HG02588 (cell line): ENCODE measurements around the gene NLRP1.

Experiments
- ATAC-seq: cut with Tn5 transposase; IDR thresholded peaks from one replicate; pipeline ENCODE4 v1.9.1; 2021; ENCODE audit warnings: mild to moderate bottlenecking, moderate library complexity; ENCODE audit not compliant: unreplicated experiment

NLRP1 gene

DNA sequence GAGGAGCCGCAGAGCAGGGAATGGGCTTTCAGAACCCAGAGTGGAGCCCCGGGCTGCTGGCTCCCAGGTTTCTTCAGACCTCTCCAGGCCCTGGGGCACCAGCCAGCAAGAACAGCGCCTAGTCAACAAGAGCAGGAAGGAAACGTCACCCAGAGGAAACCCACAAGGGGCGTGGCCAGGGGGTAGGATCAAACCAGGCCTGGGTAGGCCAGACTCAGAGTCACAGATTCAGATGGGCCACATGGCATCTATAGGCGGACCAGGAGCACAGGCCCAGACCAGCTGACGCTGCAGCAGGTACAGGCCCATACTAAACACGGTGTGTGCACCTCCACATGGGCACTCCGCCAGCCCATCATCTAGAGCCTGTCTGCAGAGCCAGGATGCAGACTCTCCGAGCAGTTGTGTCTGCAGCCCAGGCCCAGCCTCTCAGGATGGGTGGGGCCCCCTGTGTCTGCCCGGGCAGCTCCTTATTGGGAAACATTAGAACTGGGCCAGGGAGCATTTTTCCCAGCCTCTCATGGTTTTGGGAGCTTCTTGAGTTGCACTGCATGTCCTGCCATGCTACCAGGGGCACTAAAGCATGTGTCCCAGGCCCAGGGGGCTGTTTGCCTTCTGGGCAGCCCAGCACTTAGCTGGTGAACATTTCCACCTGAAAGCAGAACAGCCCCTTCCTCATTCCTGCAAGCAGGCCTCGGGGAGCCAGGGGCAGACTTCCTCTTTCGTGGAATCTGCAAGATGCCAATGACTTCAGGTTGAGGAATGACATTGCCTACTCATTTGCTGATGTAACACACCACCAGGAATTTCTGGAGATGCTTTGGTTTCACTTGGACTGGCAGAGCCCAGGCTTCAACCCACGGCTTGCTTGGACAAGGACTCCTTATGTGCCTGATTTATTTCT is at the start of gene NLRP1:
TSS of gene NLRP1 (minus strand) at position 127 of the 904 bp plus-strand sequence. CDS start 552 bp downstream, outside the sequence.
- peak; percentile 94 for ATAC-seq

DNA sequence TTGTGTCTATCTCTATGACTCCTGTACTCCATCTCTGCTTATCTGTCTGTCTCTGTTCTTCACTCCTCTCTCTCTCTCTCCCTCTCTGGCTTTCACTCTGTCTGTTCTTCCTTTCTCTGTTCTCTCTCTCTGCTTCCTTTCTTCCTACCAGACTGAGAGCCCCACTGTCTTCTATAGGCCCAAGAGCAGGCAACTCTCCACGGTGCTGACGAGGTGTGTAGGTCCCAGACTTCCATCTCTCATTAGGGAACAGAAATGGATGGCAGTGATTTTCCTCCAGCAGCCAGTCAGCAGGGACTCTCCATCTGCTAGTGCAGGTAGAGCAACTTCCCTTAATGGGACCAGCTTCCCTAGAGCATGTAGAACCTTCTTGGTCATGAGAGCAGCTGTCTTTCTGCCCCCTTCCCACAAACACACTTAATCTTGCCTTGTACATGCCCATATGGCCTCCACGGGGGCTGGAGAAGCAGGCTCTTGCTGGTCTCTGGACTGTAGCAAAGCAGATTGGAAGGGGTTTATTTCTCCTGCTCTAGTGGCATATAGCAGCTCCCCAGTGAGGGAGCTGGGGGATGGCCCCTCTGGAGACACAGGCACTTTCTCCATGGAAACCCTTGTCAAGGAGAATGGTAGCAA is 47.8 kb upstream of the NLRP1 start:
- ATAC-seq: no peak

DNA sequence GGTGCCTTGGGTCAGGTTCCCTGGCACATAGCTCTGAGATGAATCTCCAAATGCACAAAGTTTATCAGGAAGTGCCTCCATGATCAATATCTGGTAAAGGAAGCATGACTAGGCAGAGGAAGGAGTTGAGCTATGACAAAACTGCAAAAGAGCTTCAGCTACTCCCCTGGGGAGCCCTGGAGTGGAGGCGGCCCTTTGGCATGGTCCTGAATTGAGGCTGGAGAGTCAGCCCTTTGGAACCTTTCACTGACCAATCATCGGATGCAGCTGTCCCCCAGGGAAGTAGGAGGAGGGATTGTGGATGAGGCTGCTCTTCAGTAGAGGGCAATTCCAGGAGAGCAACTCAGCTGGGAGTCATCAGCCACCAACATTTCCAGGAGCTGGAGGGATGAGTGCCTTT is 46.1 kb upstream of the NLRP1 start:
- ATAC-seq: no peak

DNA sequence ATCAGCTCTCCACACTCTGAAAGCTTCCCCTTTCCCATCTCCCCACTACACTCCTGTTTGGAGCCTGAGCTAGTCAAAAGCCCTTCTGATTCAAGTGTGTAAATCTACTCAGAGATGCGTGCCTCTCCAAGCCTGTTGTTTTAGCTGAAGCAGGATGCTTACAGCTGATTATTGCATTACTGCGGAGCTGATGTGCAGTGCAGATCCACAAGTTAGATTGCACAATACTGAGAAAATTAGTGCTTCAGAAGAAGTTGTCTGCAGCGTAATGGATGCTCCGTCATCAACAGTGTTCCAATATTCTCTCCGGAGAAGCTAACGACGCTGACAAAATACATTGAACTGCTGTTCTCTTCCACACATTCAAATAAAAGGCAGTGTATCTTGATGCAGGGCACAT is 44.8 kb upstream of the NLRP1 start:
- no peak for ATAC-seq

DNA sequence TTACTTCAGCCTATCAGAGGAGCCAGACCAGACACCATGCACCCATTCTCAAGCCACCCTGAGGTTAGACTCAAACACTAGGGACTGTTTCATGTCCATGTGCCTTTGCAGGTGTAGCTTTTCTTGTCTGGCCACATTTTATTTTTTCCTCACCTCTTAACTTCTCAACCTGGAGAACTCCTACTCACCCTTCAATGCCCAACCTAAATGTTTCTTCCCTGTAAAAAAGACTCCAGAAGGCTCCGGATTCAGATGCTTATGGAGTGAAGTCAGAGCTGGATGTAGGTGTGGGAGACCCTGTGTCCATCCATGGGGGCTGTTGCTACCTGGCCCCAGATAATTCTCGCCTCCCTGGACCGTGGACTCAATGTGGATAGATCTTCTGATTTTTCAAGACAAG is 44.0 kb upstream of the NLRP1 start:
- no peak for ATAC-seq

DNA sequence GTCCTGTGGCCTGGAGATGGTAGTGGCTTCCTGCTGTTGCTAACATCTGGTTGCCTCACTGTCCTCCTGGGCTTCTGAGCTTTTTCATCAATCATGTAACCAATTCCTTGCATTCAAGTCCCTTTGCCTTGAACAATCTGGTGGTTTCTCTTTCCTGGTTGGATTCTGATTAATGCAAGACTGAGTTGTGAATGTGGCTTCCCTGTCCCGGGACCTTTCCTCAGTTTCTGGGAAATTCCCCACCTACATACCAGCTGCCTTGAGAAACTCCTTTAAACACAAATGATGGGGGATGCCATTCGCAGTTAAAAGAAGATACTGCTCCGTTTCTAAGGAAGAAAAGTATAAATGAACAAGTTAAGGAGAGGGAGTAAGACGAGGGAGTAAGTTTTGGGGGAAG is 39.9 kb upstream of the NLRP1 start:
- no peak for ATAC-seq

DNA sequence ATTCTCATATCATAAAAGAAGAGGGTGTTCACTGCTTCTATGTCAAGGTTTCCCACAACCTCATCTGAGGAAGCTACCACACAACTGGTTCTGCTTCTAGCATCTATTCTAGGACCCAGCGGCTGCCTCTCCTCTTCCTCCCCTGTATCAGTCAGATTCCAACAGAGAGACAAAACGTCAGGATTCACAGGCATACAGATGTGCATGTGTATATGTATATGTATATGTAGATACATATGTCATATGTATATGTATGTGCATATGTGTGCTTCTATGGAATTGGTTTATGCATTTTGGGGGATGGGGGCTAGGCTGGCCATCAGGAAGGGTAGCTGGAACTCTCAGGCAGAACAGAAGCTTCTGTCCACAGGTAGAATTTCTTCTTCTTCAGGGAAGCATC is 37.4 kb upstream of the NLRP1 start:
- ATAC-seq: no peak

DNA sequence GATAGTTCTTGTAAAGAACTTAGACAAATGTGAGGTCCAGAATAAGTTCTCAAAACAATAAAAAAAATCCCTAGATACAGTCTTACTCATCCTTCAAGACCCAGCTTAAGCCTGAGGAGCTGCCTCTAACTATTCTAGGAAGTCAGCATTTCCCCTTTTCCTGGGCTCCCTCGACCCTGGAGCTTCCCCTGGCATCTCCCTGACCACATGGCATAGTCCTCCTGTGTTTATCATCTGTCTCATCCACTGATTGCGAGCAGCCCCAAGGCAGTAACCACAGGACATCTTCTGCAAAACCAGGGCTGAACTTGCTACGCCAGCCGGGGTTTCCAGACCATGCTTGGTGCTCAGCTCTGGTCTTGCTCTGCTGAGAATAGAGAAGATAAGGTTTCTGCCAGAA is 36.7 kb upstream of the NLRP1 start:
- ATAC-seq: no peak

DNA sequence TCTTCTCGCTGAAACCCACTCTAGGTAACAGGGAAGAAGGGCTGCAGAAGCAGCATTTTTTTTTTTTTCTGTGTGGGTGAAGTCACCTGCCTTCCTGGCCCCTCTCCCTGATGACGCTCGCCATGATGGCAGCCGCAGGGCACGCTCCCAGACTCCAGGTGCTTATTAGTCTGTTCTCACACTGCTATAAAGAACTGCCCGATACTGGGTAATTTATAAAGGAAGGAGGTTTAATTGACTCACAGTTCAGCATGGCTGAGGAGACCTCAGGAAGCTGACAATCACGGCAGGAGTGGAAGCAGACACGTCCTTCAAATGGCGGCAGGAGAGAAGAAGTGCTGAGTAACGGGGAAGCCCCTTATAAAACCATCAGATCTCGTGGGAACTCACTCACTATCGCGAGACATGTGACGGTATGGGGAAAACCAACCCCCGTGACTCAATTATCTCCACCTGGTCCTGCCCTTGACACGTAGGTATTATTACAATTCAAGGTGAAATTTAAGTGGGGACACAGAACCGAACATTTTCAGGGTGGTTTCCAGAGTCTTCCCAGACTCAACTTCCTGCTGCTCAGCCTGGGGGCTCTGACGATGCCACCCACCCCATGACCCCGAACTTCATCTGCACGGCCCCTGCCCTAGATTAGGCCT is 34.9 kb upstream of the NLRP1 start:
- ATAC-seq: no peak

DNA sequence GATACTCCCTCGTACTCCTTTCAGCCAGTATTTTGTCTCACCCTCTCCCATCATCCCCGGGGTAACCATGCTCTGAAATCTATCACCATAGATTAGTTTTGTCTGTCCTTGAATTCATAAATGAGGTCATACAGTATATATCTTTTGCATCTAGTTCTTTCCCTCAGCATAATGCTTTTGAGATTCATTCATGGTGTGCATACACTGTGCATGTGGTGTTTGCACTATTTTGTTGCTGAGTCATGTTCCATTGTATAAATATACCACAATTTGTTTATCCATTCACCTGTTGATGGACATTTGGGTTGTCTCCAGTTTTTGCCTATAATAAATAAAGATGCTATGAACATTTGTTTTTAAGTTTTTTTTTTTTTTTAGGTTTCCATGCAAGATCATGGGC is 34.2 kb upstream of the NLRP1 start:
- ATAC-seq: no peak

DNA sequence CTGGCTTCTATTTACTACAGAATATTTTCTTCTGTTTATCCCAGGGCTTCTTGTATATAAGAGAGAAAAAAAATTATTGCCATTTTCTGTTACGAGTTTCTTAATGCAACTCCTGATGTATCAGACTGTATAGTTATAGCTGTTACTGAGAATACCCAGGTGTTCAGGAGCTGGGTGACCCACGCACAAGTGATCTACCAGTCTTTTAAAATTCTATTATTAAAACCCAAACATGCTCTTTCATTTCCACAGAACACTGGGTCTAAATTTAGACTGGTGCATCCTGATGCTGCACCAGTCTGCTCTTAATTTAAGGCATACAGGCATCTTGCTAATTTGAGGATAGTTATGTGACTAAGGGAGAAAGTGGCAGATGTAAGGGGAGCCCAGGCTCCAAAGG is 31.2 kb upstream of the NLRP1 start:
- ATAC-seq: no peak

DNA sequence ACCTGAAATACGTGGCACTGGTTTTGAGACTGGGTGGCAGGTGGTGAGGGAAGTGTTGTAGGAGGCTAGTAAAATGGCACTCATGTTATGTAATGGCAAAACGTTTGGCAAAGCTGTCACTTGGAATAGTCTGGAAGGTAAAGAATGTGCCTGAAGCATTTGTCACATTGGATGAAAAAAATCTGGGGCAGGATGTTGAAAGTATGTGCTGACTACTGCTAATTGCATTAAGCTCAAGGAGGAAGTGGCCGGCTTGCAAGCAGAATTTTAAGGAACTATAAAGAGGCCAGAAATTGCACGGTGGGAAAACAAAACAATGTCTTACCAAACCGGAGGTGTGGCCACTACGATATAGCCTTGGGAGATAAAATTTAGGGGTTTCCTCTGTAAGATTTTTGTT is 26.6 kb upstream of the NLRP1 start:
- ATAC-seq: no peak

DNA sequence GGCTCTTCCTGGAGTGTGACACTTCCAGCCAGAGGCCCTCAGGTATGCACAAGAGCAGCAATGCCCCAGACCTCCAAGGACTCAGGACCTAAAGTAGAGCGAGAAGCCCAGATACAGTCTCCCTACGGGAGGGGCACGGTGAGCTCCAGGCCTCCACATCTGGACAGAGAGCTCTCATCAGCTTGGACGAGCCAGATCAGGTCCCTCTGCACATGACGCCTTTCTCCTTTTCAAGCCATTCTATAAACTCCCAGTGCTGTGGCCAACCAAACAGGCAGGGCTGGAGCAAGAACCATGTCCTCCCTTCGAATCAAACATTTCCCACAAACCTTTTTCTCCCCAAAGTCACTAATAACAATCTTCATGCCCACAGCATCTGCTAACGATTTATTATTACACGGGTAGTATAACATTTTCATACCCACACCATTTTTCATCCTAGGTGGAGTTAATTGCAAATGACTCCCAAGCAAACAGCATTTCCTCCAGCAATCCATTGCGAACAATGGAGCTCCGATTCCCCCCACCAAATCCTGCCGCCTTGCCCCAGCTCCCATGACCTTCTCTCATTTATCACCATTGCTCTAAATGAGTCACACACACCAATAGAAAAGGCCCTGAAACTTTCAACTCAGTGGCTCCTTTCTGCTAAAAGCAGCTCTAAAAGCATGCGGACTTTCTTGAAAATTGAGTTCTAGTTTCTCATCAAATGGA is 24.2 kb upstream of the NLRP1 start:
- ATAC-seq: no peak

DNA sequence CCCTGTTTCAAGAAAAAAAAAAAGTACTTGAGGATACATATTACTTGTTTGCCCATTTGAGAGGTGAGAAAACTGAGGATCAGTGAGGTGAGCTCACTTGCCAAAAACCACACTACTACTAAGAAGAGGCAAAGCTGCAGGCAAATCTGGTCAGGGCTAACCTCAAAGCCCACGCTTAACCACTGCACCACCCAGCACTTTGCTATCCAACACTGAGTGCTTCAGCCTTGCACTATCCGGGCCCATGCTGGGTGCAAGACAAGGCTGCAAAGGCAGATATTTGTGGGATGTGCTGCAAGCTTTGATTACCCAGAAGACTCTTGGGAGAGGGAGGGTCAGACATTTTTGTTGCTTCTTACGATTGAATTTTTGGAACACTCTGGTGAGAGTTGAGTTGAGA is 23.6 kb upstream of the NLRP1 start:
- no peak for ATAC-seq

DNA sequence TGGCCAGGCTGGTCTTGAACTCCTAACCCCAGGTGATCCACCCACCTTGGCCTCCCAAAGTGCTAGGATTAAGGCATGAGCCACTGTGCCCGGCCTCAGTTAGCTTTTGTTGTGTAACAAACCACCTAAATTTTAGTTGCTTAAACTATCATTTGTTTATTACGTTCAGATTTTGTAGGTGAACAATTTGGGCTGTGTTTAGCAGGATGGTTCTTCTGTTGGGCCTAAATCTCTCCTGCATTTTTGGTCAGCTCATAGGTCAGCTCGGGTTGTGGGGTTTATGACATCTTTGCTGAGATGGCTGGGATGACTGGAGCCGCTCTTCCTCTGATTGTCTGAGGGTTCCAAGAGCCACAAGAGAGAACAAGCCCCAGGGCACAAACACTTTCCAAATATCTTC is 21.1 kb upstream of the NLRP1 start:
- ATAC-seq: no peak

DNA sequence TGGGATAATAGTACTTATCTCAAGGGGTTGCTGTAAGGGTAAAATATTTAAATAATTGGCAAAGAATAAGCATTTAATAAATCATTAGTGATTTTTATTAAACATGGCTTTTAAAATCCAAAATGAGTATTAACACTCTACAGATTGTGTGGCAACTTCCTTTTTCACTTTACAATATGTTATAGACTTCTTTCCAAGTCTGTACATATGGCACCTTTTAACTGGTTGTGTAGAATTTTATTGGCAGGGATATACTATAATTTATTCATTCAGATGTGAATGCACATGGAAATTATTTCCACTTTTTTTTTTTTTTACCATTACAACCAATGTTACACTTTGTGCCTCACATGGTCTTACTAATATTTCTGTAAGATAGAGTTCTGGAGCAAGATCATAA is 15.7 kb upstream of the NLRP1 start:
- ATAC-seq: no peak

DNA sequence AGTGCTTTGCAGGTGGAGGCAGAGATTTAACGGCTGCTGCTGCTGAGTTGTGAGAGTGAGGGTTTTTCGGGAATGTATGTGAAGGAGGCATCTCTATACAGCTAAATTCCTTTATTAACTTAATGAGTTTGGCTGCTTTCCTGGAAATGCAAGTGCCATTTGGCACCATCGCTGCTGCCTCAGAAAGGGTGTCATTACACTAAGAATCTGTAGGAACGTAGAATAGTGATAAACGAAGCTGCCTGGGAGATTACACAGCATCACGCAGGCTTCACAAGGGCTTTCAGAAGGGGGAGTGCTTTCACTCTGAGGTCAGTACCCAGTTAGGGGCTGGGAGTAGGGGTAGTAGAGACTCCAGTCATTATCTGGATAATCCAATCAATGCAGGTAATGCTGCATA is 14.1 kb upstream of the NLRP1 start:
- ATAC-seq: no peak

DNA sequence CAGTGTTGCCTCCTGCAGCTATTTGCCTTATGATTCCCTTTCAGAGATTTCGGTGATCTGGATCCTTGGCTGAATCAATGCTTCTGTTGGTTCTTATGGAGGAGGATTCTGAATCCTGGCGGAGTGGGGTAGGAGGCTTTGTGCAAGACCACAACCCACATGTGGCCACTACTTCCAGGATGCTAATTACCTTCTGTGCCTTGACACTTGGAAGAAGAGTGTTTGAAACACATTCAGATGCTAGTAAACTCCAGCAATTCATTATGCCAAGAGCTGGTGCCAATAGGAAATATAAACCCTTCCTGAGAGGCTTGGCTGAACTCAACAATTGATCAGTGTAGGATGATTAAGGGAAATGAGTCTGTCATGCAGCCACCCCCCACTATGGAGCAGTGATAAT is 12.1 kb upstream of the NLRP1 start:
- no peak for ATAC-seq

DNA sequence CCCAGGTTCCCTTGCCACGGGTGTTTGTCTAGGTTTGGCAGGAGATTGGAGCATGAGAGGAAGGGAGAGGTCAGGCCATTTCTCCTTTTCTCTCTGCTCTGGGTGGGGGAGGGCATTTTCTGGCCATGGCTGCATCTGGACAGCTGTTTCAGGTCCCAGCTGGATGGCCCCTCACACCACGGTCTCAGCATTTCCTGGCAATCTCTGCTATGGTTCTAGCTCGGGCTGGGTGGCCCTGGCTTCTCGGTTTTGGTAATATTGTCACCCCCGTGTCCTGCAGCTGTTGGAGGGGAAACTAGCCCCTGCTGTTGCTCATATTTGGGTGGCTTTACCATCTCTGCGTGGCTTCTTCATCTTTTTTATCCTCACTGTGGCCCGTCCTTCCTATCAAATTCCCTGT is 11.5 kb upstream of the NLRP1 start:
- ATAC-seq: no peak

DNA sequence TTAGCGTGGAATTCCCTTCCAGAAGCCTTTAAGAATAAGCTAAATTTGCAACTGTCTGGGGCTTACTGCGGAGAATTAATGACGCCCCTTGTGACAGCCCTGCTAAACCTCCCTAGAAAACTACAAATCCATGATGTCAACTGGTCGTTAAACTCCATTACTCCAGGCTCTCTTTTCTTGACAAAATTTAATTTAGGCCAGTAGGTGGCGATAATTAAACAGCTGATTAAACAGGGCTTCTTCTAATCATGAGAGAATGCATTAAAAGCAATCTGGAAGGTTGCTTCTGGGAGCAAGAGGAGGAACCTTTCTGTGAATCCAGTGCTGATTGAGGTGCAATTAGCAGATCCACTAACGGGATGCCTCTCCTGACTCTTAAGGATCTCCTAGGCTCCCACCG is 8.1 kb upstream of the NLRP1 start:
- ATAC-seq: no peak

DNA sequence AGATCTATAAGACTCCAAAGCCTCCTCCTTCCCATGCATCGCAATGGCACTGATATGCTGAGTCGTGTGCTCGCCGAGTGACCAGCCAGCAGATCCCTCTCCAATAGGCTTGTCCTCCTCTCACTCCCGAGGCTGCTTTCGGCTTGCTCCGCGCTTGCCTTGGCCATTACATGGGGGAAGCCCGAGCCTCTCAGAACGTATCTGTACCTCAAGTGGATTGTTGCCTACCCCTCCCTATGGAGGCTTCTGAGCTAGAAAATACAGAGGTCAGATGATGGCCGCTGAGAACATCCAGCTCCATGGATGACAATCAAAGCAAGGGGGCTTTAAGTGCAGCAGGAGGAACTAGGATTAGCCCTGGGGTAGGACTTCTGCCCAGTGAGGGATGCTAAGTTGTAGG is 7.7 kb upstream of the NLRP1 start:
- no peak for ATAC-seq
